ENCODE data around the gene HLCS. TPM values are rescaled to one million over a fixed set of nuclear protein-coding genes. Genes with fewer than 3 reads are reported as not detected.

Gene HLCS
- total RNA-seq, 1 experiment from 2014 or later: 12.7 TPM

DNA sequence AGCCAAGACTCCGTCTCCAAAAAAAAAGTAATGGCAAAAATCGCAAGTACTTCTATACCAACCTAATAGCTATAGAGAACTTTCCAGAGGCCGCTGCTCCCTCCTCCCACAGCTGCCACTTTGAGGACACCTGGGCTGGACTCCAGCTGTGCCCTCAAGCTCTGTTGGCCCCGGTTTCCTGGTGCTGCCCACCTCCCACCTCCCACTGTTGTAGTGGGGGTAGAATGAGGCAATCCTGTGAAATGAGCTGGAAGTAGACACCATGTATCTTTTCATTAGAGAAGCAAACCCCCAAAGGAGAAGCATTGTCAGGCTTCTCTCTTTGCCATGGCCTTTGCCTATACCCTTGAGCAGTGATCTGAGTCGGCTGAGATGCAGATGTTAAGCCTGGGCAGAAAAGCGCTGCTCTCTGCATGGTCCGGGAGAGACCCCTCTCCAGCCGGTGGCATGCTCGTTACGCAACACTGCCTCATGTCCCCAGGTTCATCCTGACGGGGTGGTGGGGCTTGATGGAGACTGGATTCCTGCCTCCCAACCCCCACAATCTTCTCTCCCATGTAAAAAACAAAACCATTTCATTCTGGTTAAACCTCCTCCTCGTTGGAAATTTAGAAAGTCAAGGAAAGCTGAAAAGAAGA is 227.9 kb downstream of the HLCS start:
- no peak overlapping the region for H2BK120ac ChIP-seq (ENCODE audit: low read depth, low read length, poor library complexity, severe bottlenecking)
- H4K20me1 ChIP-seq (ENCODE audit: control insufficient read depth, insufficient read depth, insufficient read length): no peaks in the 10 kb centered on the region
- no peak overlapping the region for H2BK20ac ChIP-seq (ENCODE audit: low read depth, low read length, poor library complexity, severe bottlenecking)
- H2AK5ac ChIP-seq (ENCODE audit: insufficient read length, low read length): no peak overlapping the region
- no peak overlapping the region for H2BK5ac ChIP-seq (ENCODE audit: insufficient read length, low read length)
- H4K5ac ChIP-seq (ENCODE audit: insufficient read length, low read depth, low read length): no peak overlapping the region
- Mint-ChIP-seq H3K36me3 (ENCODE audit: insufficient read depth in 1 of 3, low read depth in 3 of 3) (no peaks in the 10 kb centered on the region; a peak in 1 of 7 replicates), H3K27me3 (ENCODE audit: low read depth) (peaks cover 9% of the 10 kb centered on the region), H3K9me3 (peaks cover 0 to 3% of the 10 kb centered on the region in 2 experiments; a peak in 2 of 5 replicates), H3K4me1 (peaks cover 6 to 10% of the 10 kb centered on the region in 2 experiments), H3K27ac (no peak overlapping the region; a peak in 1 of 7 replicates), H3K4me3 (no peak overlapping the region)
- H3K4me2 ChIP-seq (ENCODE audit: insufficient read depth, insufficient read length, low read length): no peak overlapping the region
- no peak overlapping the region for H2BK15ac ChIP-seq (ENCODE audit: low read depth, low read length)
- H3K4ac ChIP-seq (ENCODE audit: low read depth, low read length): no peak overlapping the region
- no CpG with 5 or more reads among the region's 12 CpGs for WGBS (ENCODE audit: extremely low coverage, insufficient read length, low lambda C conversion rate)
- no peak overlapping the region for H3K27ac ChIP-seq (ENCODE audit: insufficient read length, low read depth, low read length)
- H3K79me1 ChIP-seq (ENCODE audit: insufficient read depth, low read depth, low read length, poor library complexity, severe bottlenecking): no peaks in the 10 kb centered on the region
- no peak for DNase-seq
- no peak overlapping the region for H3T11ph ChIP-seq (ENCODE audit: low read length)
- no peak overlapping the region for H4K8ac ChIP-seq (replicated peaks; ENCODE audit: insufficient read length, low read depth, low read length)
- H3K23ac ChIP-seq (ENCODE audit: insufficient read length, low read depth, low read length): no peak overlapping the region
- H4K91ac ChIP-seq (ENCODE audit: insufficient read length, low read depth, low read length): no peak overlapping the region
- no peak overlapping the region for H3K18ac ChIP-seq (ENCODE audit: insufficient read length, low read depth, low read length)
- no peaks in the 10 kb centered on the region; the same call in 1 of the 2 replicates for H3K4me1 ChIP-seq (ENCODE audit: insufficient read depth, low read length)
- H3K23me2 ChIP-seq (ENCODE audit: insufficient read length, low read depth, low read length, poor library complexity, severe bottlenecking): no peaks in the 10 kb centered on the region
- H3K14ac ChIP-seq (ENCODE audit: insufficient read depth, low read length): no peak overlapping the region
- H2BK12ac ChIP-seq (ENCODE audit: insufficient read length, low read depth, low read length): no peak overlapping the region
- no peaks in the 10 kb centered on the region for H3K79me2 ChIP-seq (ENCODE audit: insufficient read depth, low read length)
- TF ChIP-seq, protein P1, sequence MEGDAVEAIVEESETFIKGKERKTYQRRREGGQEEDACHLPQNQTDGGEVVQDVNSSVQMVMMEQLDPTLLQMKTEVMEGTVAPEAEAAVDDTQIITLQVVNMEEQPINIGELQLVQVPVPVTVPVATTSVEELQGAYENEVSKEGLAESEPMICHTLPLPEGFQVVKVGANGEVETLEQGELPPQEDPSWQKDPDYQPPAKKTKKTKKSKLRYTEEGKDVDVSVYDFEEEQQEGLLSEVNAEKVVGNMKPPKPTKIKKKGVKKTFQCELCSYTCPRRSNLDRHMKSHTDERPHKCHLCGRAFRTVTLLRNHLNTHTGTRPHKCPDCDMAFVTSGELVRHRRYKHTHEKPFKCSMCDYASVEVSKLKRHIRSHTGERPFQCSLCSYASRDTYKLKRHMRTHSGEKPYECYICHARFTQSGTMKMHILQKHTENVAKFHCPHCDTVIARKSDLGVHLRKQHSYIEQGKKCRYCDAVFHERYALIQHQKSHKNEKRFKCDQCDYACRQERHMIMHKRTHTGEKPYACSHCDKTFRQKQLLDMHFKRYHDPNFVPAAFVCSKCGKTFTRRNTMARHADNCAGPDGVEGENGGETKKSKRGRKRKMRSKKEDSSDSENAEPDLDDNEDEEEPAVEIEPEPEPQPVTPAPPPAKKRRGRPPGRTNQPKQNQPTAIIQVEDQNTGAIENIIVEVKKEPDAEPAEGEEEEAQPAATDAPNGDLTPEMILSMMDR (conservative IDR thresholded peaks at IDR 0.05): no peak
- H3K27me3 ChIP-seq (ENCODE audit: insufficient read depth, low read length): no peaks in the 10 kb centered on the region
- H2AFZ ChIP-seq (ENCODE audit: low read length): no peak overlapping the region
- H3K9me3 ChIP-seq (ENCODE audit: control insufficient read depth, low read depth, low read length): no peaks in the 10 kb centered on the region
- no peak overlapping the region for H3K56ac ChIP-seq (ENCODE audit: insufficient read length, low read depth, low read length)
- no peak overlapping the region for H3K9ac ChIP-seq (ENCODE audit: extremely low read depth, insufficient read length, low read length)

All from H9 (cell line).